Retinal pigment epithelial cell (primary cell): ENCODE measurements around the gene KCNK10.

Source experiments
- DNase-seq: peaks from one replicate; pipeline ENCODE4 v3.0.0-alpha.2; 2010; ENCODE audit warnings: low read depth
- H3K4me3 ChIP-seq: 2 replicates; pipeline ENCODE4 v1.5.1; 2011; ENCODE audit warnings: mild to moderate bottlenecking, low read length, control low read depth, moderate library complexity
- TF ChIP-seq, protein P1 (sequence below): conservative IDR thresholded peaks from 2 replicates; pipeline ENCODE4 v1.5.1; 2011; ENCODE audit warnings: low read depth, low read length, control low read depth, inconsistent platforms

KCNK10 gene

DNA sequence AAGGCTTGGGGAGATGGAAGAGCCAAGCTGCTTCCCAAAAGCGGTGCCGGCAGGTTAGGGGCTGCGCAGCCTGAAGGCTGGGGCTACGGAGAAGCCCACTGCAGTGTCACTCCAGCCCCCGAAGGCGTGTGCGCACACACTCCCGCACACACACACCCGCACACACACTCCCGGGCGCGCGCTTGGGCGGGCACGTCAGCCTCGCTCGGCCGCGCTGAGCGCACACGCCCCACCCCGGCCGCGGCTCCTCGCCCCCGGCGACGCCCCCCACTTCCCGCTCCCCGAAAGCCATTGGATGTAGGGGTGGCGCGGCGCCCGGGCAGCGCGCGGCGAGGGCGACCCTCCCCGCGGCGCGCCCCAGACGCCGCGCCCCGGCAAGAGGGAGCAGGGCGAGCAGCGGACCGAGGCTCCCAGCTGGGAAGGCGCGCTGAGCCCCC is at the start of gene KCNK10:
KCNK10 (minus strand) TSS at position 184 of the 437 bp plus-strand sequence. CDS start 471 bp downstream, outside the sequence.
- no peak for DNase-seq
- TF ChIP-seq, protein P1, sequence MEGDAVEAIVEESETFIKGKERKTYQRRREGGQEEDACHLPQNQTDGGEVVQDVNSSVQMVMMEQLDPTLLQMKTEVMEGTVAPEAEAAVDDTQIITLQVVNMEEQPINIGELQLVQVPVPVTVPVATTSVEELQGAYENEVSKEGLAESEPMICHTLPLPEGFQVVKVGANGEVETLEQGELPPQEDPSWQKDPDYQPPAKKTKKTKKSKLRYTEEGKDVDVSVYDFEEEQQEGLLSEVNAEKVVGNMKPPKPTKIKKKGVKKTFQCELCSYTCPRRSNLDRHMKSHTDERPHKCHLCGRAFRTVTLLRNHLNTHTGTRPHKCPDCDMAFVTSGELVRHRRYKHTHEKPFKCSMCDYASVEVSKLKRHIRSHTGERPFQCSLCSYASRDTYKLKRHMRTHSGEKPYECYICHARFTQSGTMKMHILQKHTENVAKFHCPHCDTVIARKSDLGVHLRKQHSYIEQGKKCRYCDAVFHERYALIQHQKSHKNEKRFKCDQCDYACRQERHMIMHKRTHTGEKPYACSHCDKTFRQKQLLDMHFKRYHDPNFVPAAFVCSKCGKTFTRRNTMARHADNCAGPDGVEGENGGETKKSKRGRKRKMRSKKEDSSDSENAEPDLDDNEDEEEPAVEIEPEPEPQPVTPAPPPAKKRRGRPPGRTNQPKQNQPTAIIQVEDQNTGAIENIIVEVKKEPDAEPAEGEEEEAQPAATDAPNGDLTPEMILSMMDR: no peak
- peak within 1 kb of the TSS; percentile 32 for H3K4me3 ChIP-seq

DNA sequence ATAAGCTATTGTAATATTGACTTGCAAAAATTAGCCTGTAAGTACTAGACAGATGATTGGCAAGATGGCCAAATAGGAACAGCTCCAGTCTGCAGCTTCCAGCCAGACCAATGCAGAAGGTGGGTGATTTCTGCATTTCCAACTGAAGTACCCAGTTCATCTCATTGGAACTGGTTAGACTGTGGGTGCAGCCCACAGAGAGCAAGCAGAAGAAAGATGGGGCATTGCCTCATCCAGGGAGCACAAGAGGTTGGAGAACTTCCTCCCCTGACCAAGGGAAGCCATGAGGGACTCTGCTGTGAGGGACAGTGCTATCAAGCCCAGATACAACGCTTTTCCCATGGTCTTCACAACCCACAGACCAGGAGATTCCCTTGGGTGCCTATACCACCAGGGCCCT is 46.4 kb upstream of the KCNK10 start:
- no peak overlapping the region for H3K4me3 ChIP-seq
- DNase-seq: no peak
- TF ChIP-seq, protein P1: no peak

DNA sequence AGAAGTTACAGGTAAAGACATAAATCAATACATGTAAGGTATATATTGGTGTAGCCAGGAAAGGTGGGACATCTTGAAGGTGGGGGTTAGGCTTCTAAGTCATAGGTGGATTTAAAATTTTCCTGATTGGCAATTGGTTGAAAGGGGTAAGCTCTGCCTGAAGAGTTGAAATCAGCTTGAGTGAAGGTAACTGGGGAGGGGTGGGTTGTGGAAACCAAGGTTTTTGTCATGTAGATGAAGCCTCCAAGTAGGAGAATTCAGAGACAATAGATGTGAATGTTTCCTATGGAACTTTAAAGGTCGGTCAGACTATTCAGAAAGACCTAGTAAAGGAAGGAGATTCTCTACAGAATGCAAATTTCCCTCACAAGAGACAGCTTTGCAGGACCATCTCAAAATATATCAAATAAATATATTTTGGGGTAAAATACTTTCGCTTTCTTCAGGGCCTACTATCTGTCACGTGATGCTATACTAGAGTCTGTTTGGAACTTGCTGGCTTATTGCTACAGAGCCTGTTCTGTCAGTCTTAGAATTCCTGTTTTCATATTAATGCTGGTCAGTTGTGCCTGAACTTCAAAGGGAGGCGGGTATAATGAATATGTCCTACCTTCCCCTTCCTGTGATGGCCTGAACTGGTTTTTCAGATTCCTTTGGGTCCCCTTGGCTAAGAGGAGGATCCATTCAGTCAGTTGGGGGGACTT is 41.8 kb upstream of the KCNK10 start:
- TF ChIP-seq, protein P1: no peak
- no peak for DNase-seq
- H3K4me3 ChIP-seq: no peak overlapping the region

DNA sequence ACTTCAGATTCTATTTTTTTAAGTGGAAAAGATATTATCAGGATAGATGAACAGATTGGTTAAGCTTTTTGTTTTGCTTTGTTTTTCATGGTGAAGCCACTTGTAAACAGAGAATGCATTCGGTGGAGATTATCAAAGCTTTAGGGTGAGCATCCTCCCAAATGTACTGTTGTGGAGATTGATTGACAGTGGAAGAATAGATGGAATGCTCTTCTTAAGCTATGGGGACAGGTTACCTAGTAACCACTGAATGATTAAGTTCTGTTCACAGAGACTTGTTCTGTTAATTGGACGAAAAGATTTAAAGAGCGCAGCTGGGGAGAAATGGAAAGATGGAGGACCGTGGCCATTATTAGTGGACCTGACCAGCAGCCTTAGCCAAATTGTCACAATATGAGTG is 40.6 kb upstream of the KCNK10 start:
- H3K4me3 ChIP-seq: no peak overlapping the region
- DNase-seq: no peak
- TF ChIP-seq, protein P1: no peak

- DNase-seq: no peak
- TF ChIP-seq, protein P1: no peak
- H3K4me3 ChIP-seq: no peak overlapping the region
These were observed 36.4 kb upstream of the KCNK10 start for GRCh38 chr14:88359500-88359899.

DNA sequence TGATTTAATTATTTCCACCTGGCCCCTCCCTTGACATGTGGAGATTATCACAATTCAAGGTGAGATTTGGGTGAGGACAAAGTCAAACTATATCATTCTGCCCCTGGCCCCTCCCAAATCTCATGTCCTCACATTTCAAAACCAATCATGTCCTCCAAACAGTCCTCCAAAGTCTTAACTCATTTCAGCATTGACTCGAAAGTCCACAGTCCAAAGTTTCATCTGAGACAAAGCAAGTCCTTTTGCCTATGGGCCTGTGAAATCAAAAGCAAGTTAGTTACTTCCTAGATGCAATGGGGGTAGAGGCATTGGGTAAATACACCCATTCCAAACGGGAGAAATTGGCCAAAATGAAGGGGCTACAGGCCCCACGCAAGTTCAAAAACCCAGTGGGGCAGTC is 31.3 kb upstream of the KCNK10 start:
- H3K4me3 ChIP-seq: no peak overlapping the region
- TF ChIP-seq, protein P1: no peak
- DNase-seq: no peak

DNA sequence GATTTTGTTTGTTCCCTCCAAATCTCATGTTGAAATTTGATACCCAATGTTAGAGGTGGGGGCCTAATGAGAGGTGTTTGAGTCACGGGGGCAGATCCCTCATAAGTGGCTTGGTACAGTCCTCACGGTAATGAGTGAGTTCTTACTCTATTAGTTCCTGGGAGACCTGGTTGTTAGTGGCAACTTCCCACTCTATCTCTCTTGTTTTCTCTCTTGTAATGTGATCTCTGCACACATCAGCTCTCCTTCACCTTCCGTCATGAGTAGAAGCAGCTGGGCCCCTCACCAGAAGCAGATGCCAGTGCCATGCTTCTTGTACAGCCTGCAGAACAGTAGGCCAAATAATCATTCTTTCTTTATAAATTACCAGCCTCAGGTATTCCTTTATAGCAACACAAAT is 29.6 kb upstream of the KCNK10 start:
- no peak overlapping the region for H3K4me3 ChIP-seq
- TF ChIP-seq, protein P1: no peak
- no peak for DNase-seq
